NB4 (cell line): Measurements from ENCODE around the gene POLDIP3.

Experiments
- CTCF ChIP-seq: IDR thresholded peaks from one replicate; pipeline ENCODE4 v1.5.1; 2012; ENCODE audit warnings: low read depth, low read length
- MYC ChIP-seq: IDR thresholded peaks from 2 replicates; pipeline ENCODE4 v1.6.1; 2011; ENCODE audit warnings: low read depth, low read length

- TF ChIP-seq MYC = no peak
- no peak for TF ChIP-seq CTCF
Observed at GRCh38 chr22:42623756-42624441, 9.2 kb upstream of the POLDIP3 start.
